GM18505 (cell line): ENCODE measurements around the gene DACT2.
"Not testable (repeated sequence)": the region's sequence is repeated elsewhere in the genome, so short reads cannot be mapped to it uniquely, and the experiment has no call there.

Source experiments
- ATAC-seq: cut with Tn5 transposase; IDR thresholded peaks from one replicate; pipeline ENCODE4 v1.9.1; 2021; ENCODE audit not compliant: unreplicated experiment
- POLR2A ChIP-seq: IDR thresholded peaks from 4 replicates; pipeline ENCODE4 v1.6.1; 2011; ENCODE audit warnings: borderline replicate concordance; ENCODE audit not compliant: insufficient read depth, insufficient read length; ENCODE audit errors: extremely low read depth

Gene DACT2

DNA sequence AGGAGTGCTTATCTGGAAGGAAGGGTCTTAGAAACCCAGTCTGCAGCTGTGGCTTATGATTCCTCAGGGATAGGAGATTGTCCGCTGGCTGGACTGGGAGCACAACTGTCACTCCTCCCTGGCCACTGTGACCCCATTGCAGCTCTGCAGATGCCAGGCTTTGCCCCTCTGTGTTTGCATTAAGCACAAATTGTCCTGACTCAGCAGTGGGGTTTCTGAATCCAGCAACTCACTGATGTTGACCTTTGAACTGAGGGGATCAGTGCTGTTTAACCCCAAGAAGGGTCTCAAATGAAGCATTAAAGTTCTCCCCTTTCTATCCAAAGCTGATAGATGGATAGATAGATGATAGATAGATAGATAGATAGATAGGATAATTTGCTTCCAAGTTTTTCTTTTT, 29.5 kb downstream of the DACT2 start:
- no peak for ATAC-seq
- TF ChIP-seq POLR2A, result no peak

DNA sequence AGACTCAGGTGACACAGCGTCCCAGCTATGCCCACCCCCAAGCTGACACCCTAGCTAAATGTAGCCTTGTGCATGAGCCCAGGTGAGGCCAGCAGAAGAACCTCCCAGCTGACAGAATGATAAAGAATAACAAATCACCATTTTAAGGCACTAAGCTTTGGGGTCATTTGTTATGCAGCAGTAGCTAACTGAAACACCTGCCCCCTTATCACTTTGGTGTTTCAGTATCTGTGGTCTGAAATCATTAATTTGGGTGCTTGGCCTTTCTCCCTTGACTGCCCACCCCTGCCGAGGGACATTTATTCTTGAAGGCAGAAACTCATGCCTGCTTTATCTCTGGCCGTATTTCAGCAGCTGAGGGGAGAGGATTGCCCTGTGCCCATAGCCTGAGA, 30.0 kb downstream of the DACT2 start:
- no peak for ATAC-seq
- TF ChIP-seq POLR2A, result no peak

DNA sequence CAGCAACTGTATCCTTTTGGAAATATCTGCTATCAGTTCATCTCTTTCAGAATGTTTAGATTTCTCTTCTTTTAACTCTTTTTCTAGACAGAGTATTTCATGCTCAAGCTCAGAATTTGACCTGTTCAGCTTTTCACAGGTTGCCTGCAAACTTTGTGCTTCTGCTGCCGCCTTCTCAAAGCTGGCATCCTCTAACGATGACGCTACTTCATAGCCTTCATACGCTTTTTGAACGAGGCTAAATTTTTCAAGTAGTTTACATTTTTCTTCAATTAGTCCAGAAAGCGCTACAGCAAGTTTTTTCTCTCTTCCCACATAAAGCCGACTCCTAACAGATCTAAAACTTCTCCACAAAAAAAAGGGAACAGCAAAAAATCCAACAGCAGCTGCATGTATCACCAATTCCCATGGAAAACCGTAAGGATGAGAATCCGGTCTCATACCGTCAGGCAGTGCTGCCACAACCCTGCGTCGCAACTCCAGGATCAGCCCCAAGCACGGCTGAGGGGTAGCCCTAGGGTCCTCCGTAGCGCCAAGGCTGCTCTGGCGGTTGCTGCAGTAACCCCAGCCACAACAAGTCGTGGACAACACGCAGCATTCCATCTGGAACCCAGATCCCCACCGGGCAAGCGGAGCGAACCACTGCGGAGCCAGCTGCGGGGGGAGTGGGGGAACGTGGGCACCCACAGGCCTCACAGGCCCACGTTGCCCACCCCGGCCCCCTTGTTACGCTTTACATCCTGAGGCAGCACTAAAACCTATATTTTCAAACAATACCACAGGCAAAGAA, 30.6 kb downstream of the DACT2 start:
- no peak for TF ChIP-seq POLR2A
- ATAC-seq, result no peak

DNA sequence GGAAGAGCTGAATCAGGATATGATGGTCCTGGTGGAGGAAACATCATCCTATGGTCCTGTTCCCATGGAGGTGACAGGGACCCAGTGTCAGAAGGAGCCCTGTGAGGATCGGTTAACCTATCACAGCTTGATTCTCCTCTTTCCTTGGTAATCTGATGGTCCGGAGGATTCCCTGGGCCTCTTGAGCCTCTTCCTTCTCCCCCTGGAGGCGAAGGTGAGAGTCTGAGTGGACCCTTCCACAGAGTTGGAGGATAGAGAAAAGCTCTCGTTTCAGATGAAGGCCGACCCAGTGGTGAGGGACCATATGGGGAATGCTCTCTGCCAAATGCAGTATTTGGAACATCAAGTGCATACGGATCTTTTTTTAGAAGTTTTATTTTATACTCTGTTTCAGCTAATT, 32.1 kb downstream of the DACT2 start:
- ATAC-seq, result not testable (repeated sequence)

DNA sequence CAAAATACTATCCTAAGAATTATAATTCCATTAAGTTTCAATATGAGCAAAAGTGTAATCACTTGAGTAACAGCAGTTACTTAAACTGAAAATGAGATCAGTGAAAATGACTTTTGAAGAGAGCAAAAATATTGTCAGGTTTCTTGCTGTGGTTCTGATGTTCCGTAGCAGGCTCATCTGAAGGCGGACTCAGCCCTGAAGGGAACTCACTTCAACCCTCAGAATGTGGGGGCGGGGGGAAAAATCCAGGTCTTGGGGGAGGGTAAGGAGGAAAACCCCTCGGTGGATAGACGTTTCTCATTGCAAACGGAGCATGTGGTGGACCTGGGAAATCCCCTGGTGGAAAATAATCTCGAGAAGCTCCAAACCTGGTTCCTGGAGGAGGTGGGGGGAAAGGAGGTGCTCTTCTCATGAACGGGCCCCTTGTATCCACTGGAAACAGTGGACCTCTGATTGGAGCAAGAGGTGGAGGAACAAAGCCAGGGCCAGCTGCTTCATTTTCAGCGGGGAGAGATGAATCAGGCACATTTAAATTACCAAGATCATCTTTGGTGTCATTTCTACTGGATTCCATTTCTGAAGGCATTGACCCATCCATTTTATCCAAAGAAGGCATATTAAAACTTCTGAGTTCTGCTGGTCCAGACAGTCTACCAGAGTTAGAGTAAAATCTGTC, 32.7 kb downstream of the DACT2 start:
- not testable (repeated sequence) for ATAC-seq

DNA sequence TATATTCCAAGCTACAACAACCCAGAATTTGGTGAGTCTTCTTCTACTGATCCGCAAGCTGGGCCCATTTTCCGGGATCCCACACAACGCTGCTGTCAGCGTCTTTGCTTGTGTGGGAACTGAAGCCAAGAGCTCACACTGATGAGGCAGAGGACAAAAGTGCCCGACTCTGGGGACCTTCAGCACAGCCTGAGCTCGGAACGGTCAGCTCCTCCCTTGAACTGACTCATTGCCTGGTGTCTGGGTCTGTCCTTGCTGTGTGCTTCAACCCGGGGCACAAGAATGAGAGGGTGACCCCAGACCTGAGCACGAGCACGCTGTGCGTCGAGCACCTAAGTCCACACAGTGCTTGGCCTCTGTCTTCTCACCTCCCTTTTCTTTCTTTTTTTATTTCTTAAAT, 33.5 kb downstream of the DACT2 start:
- no peak for TF ChIP-seq POLR2A
- no peak for ATAC-seq

DNA sequence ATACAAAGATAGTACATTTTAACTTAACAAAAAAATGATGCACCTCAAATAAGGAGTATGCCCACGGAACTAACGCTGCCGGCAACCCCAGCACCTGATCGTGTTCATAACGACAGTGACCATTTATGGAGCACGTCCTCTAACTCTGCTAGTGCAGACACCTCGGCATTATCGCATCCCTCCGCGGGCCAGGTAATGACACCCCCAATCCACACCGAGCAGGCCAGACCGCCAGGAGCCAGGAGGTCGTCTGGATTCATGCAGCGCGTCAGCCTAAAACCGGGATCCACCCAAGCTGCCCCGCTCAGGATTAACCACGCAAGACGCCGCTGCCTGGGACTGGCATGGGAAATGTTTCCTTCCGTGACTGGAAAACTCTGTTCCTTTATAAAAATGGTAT, 34.1 kb downstream of the DACT2 start:
- ATAC-seq, result no peak
- TF ChIP-seq POLR2A, result no peak

DNA sequence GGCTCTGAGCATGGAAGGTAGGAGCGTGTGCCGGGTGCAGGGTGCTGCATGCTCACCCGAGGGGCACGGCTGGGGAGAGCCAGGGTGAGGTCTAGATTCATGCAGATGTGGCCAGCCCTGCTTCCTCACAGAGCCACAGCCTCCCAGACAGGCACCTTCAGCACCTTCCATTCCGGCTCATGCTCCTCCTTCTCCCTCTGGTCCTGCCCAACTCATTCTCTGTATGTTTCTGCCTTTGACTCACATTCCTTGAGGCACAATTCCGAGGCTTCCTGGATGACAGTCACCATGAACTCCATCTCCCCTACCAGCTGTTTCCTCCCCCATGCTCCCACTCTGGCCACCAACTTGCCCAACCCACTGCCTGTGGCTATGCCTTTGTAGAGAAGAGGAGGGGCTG, 35.4 kb downstream of the DACT2 start:
- no peak for TF ChIP-seq POLR2A
- no peak for ATAC-seq

DNA sequence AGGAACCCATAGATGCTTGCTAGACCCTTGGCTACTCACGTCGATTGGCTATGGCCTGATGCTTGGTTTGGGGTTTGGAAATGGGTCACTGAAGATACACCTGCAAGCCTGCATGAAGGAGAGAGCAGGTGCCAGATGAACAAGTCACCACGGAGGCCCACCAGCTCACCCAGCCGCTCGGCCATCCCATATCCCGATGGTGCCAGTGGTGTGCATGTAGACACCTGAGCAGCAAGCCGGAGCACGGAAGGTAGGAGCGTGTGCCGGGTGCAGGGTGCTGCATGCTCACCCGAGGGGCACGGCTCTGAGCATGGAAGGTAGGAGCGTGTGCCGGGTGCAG, 35.9 kb downstream of the DACT2 start:
- TF ChIP-seq POLR2A, result no peak
- ATAC-seq, result no peak

DNA sequence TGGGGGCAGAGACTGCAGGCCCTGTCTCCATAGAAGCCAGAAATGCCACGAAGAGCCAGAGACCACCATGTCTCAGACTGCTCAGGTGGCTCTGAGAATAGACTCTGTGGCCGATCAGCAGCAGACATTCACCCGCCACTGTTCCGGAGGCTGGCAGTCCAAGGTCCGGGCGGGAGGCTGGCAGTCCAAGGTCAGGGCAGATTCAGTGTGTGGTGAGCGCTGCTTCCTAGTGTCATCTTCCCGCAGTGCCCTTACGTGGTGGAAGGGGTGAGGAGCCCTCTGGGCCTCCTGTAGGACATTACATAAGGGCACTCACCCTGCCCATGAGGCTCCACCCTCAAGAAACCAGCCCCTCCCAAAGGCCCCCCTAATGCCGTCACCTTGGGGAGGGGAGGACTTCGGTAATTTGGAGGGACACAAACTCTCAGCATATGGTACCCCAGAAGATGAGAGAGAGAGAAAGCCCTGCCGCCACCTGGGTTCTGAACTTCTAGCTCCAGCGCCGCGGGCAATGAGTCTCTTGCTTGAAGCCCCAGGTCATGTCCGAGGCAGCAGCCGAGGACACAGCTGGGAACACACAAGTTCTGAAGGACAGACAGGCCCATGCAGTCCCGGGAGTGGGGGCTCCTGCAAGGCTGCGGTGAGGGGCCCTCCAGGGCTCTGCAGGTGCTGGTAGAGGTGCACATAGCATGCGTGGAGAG, 36.4 kb downstream of the DACT2 start:
- no peak for TF ChIP-seq POLR2A

DNA sequence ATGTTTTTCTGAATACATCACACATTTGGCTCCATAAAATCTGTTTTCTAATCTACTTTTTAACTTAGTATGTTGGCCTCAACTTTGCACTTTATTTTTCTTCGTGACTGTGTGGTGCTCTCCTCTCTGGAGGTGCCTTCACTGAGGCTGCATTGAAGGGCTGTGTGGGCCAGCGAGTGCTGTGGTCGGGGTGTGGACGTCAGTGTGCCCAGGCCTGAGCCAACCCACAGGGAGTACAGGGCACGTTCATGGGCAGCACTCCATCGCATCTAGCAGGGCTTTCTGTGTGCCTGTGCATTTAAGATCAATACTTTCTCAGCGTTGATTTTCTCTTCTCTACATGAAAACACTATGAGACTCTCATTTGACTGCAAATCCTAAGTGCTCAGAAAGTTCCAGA, 37.8 kb downstream of the DACT2 start:
- no peak for ATAC-seq
- no peak for TF ChIP-seq POLR2A

More for the DNA sequence above, 36.4 kb downstream of the DACT2 start:
- no peak for ATAC-seq

DNA sequence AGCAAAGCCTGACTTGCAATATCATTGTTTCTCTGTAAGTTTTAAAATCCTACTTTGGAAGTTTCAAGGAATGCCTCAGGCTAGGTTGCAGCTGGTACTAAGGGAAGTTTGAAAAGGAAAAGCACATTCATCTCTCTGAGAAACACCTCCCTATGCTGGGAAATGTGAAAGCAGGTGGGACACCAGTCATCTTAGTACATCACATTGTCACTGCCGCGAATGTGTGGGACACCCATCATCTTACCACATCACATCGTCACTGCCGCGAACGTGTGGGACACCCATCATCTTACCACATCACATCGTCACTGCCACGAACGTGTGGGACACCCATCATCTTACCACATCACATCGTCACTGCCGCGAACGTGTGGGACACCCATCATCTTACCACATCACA, 38.3 kb downstream of the DACT2 start:
- not testable (repeated sequence) for ATAC-seq

DNA sequence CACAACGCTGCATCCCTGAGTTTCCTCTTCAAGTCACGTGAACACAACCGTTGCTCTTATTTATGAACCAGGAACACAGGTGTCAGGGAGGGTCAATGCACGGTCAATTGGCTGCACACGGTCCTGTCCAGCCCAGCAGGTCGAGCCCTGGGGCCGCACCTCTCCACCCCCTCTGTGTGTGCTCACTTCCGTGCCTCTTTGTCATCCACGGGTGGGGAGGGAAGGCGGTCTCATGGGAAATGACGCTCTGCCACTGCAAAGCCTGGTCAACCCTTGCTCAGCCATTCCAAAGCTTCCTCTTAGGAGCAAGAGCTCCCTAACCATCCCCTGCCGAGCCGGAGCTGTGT, 38.7 kb downstream of the DACT2 start:
- no peak for TF ChIP-seq POLR2A
- ATAC-seq, result no peak
